Calu3 (cell line): ENCODE data around the gene JAK2. TPM values are rescaled to one million over a fixed set of nuclear protein-coding genes. Genes with fewer than 3 reads are reported as not detected.

ENCODE experiments used
- BruUV-seq: library from RNA; stranded (reverse); fragments of 400-500 nt; replicated peaks from 2 replicates; lab custom pipeline; 2021; lab: Mats Ljungman, UMichigan
- CTCF ChIA-PET: fragments of 300-600 bp; sonication (Branson Sonifier 250); formaldehyde crosslinking; loops from one replicate; lab custom pipeline; 2022; ENCODE audit warnings: antibody characterized with exemption; lab: Charles Lee
- DNase-seq: peaks from one replicate; pipeline ENCODE4 v3.0.0; 2022
- H3K27ac Mint-ChIP-seq: one replicate; pipeline ENCODE4 v1.8.0; 2022; ENCODE audit warnings: mixed read lengths; ENCODE audit not compliant: unreplicated experiment
- H3K27me3 Mint-ChIP-seq: one replicate; pipeline ENCODE4 v1.8.0; 2022; ENCODE audit warnings: mixed read lengths; ENCODE audit not compliant: unreplicated experiment
- H3K36me3 Mint-ChIP-seq: one replicate; pipeline ENCODE4 v1.8.0; 2022; ENCODE audit warnings: mild to moderate bottlenecking, moderate library complexity, mixed read lengths; ENCODE audit not compliant: insufficient read depth, unreplicated experiment
- H3K4me1 Mint-ChIP-seq: one replicate; pipeline ENCODE4 v1.8.0; 2022; ENCODE audit warnings: mild to moderate bottlenecking, low read depth, mixed read lengths; ENCODE audit not compliant: unreplicated experiment
- H3K4me3 Mint-ChIP-seq: one replicate; pipeline ENCODE4 v1.8.0; 2022; ENCODE audit warnings: mild to moderate bottlenecking, low read depth, moderate library complexity, mixed read lengths; ENCODE audit not compliant: unreplicated experiment
- H3K9me3 Mint-ChIP-seq: one replicate; pipeline ENCODE4 v1.8.0; 2022; ENCODE audit warnings: low read depth, mixed read lengths; ENCODE audit not compliant: unreplicated experiment
- CTCF ChIP-seq: fragments of 200-600 bp; IDR thresholded peaks from one replicate; pipeline ENCODE4 v1.8.0; 2022; ENCODE audit warnings: antibody characterized with exemption; ENCODE audit not compliant: unreplicated experiment
- intact Hi-C: fragments of 100-400 bp; cut with micrococcal nuclease; formaldehyde crosslinking; loops from one replicate; pipeline ENCODE4 v1.10.0; 2022; ENCODE audit not compliant: unreplicated experiment
- total RNA-seq: library from RNA; stranded (reverse); gene quantifications from 2 replicates; pipeline ENCODE4 v1.2.3, GENCODE V29; 2022

JAK2 gene
- total RNA-seq, 1 experiment from 2014 or later = 6.3 TPM

- Mint-ChIP-seq H3K4me1 (peaks cover 23% of the 10 kb centered on the region), H3K27me3 (no peaks in the 10 kb centered on the region)
- no TSS peak for BruUV-seq
These were observed 554 bp downstream of the JAK2 start for GRCh38 chr9:4985386-4986266.

GRCh38 chr9:4986296-4986695, 1.2 kb downstream of the JAK2 start:
- Mint-ChIP-seq H3K4me3 (peak overlapping the region; percentile 96), H3K4me1 (peaks cover 23% of the 10 kb centered on the region), H3K27ac (peak overlapping the region; percentile 95), H3K27me3 (no peaks in the 10 kb centered on the region), H3K36me3 (peaks cover 24% of the 10 kb centered on the region), H3K9me3 (no peaks in the 10 kb centered on the region)
- DNase-seq = no peak
- intact Hi-C loops = loop anchor here (5.0 kb wide), 1 partner anchor 154 kb away; no protein-coding TSS in a partner anchor
- TF ChIP-seq CTCF = no peak
- no TSS peak for BruUV-seq
- CTCF ChIA-PET = interaction anchor here (0.6 kb wide), 1 partner anchor 236 kb away, joined by 4 read pairs; no protein-coding TSS in a partner anchor

More at GRCh38 chr9:4985386-4986266, 554 bp downstream of the JAK2 start:
- CTCF ChIA-PET = interaction anchor here (0.6 kb wide), 1 partner anchor 236 kb away, joined by 4 read pairs; no protein-coding TSS in a partner anchor
- peak; percentile 5 for DNase-seq
- Mint-ChIP-seq H3K27ac (peak overlapping the region; percentile 95), H3K4me3 (peak overlapping the region; percentile 96), H3K9me3 (no peaks in the 10 kb centered on the region), H3K36me3 (peaks cover 24% of the 10 kb centered on the region)
- TF ChIP-seq CTCF = no peak
- intact Hi-C loops = loop anchor here (2.0 to 5.0 kb wide), 2 partner anchors 93 to 153 kb away; no protein-coding TSS in a partner anchor

- H3K27me3 Mint-ChIP-seq = no peaks in the 10 kb centered on the region
- H3K4me3 Mint-ChIP-seq = peak overlapping the region; percentile 96
- peaks cover 23% of the 10 kb centered on the region for H3K4me1 Mint-ChIP-seq
- peaks cover 24% of the 10 kb centered on the region for H3K36me3 Mint-ChIP-seq
- no peak for DNase-seq
- TF ChIP-seq CTCF = no peak
- intact Hi-C loops = loop anchor here (5.0 kb wide), 1 partner anchor 154 kb away; no protein-coding TSS in a partner anchor
- no peak overlapping the region for H3K27ac Mint-ChIP-seq
- CTCF ChIA-PET = interaction anchor here (0.6 to 0.7 kb wide), 3 partner anchors 226 to 238 kb away, joined by 3 to 7 read pairs (median 4); no protein-coding TSS in a partner anchor
- no TSS peak for BruUV-seq
- H3K9me3 Mint-ChIP-seq = no peaks in the 10 kb centered on the region
These were observed 1.7 kb downstream of the JAK2 start for GRCh38 chr9:4986783-4987182.

GRCh38 chr9:4987961-4988421, 2.9 kb downstream of the JAK2 start:
- no peaks in the 10 kb centered on the region for H3K27me3 Mint-ChIP-seq
- no peaks in the 10 kb centered on the region for H3K9me3 Mint-ChIP-seq
- H3K4me1 Mint-ChIP-seq = peaks cover 22% of the 10 kb centered on the region
- no peak overlapping the region for H3K27ac Mint-ChIP-seq
- H3K4me3 Mint-ChIP-seq = no peak overlapping the region
- DNase-seq = peak; percentile 64
- H3K36me3 Mint-ChIP-seq = peaks cover 24% of the 10 kb centered on the region
- CTCF ChIA-PET = interaction anchor here (0.7 to 1.1 kb wide), 3 partner anchors 12 to 1732 kb away, joined by 3 to 4 read pairs (median 4); no protein-coding TSS in a partner anchor
- TF ChIP-seq CTCF = peak; percentile 51
- intact Hi-C loops = loop anchor here (2.0 to 5.0 kb wide), 2 partner anchors 156 to 225 kb away; no protein-coding TSS in a partner anchor
- no TSS peak for BruUV-seq
